Measurements from ENCODE around the gene KIAA2012.

Gene KIAA2012

DNA sequence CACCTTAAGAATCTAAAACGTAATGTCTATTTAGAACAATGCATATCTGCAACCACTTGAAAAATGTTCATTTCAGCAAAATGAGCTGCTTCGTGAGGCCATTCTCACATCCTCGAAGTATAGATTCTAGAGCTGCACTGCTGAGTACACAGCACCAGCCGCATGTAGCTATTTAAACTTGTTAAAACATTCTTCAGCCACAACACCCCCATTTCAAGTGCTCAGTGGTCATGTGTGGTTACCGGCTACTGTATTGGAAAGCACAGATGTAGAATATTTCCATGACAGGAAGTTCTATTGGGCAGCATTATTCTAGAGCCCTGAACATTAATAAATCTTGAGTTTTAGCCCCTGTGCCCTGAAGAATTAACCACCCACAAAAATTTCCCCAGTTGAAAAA is 130.3 kb downstream of the KIAA2012 start:
- TF ChIP-seq, protein P1, sequence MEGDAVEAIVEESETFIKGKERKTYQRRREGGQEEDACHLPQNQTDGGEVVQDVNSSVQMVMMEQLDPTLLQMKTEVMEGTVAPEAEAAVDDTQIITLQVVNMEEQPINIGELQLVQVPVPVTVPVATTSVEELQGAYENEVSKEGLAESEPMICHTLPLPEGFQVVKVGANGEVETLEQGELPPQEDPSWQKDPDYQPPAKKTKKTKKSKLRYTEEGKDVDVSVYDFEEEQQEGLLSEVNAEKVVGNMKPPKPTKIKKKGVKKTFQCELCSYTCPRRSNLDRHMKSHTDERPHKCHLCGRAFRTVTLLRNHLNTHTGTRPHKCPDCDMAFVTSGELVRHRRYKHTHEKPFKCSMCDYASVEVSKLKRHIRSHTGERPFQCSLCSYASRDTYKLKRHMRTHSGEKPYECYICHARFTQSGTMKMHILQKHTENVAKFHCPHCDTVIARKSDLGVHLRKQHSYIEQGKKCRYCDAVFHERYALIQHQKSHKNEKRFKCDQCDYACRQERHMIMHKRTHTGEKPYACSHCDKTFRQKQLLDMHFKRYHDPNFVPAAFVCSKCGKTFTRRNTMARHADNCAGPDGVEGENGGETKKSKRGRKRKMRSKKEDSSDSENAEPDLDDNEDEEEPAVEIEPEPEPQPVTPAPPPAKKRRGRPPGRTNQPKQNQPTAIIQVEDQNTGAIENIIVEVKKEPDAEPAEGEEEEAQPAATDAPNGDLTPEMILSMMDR (conservative IDR thresholded peaks at IDR 0.05; ENCODE audit: low read depth, low read length): no peak
- no peak for DNase-seq (ENCODE audit: low read depth)
- no peak overlapping the region for H3K4me3 ChIP-seq (ENCODE audit: low read depth, low read length)

DNA sequence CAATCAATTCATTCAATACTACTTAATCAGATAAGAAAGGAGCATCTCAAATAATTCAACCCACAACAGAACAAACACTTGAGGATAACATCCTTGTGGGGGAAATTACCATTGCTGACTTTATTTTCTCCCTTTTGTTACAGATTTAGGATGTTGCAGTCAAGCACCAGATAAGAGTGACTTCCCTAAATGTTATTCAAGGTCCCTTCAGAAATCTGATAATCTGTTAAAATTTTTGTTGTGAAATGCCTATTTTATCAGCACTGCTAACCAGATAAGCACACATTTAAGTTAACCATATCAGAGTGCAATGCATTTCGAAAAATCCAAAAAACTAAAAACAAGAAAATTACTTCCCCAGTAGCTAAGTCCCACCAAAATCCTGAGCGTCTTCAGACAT is 131.8 kb downstream of the KIAA2012 start:
- no peak overlapping the region for H3K4me3 ChIP-seq (ENCODE audit: low read depth, low read length)
- no peak for DNase-seq (ENCODE audit: low read depth)
- TF ChIP-seq, protein P1 (conservative IDR thresholded peaks at IDR 0.05; ENCODE audit: low read depth, low read length): no peak

DNA sequence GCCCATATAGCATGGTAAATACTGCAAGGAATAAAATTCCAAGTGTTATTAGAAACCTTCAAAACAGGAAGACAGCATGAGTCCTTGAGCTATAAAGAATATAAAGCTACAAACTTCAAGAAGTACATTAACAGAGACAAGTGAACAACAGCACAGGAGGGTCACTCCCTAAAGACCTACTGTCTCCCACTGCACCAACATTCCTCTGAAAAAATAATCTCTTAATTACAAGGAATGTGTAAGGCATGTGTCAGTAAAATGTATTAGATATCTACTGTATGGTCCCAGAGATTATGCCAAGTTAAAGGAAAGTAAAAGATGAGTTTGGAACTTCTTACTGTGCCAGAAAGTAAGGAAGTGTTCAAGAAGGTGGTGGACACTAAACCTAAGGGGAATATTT is 135.5 kb downstream of the KIAA2012 start:
- H3K4me3 ChIP-seq (ENCODE audit: low read depth, low read length): no peak overlapping the region
- TF ChIP-seq, protein P1 (conservative IDR thresholded peaks at IDR 0.05; ENCODE audit: low read depth, low read length): no peak
- no peak for DNase-seq (ENCODE audit: low read depth)

DNA sequence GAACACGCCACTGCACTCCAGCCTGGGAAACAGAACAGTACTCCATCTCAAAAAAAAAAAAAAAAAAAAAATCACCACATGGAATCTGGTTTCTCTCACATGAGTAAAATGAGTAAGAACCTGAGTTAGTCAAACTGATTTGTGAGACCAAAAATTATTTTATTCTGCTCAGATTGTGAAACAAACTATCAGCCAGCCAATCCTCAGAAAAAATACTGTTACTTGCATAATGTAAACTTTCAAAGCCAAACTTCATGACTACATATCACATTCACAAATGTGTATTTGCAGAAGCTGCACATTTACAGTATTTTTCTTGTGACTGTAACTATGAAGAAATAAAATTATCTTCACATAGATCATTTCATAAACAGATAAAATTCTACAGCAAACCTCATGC is 142.1 kb downstream of the KIAA2012 start:
- H3K4me3 ChIP-seq (ENCODE audit: low read depth, low read length): no peak overlapping the region
- no peak for DNase-seq (ENCODE audit: low read depth)
- TF ChIP-seq, protein P1 (conservative IDR thresholded peaks at IDR 0.05; ENCODE audit: low read depth, low read length): no peak

DNA sequence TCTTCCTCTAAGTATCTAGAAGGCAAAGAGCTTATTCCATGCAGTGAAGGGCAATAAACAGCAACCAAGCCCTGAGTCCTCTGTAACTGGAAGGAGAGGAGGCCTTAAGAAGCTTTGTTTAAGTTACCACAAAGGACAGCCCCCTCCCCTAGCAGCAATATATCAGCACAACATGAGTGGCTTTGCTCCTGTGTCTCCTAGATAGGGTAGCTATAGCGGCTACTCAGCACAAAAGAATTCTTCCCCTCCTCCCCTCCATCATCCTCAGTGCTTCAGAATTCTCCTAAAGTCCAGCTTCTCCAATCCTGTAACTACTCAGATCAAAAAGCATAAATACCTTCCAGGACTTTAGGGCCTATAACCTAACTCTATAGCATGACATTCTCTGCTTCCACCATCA is 148.8 kb downstream of the KIAA2012 start:
- H3K4me3 ChIP-seq (ENCODE audit: low read depth, low read length): no peak overlapping the region
- TF ChIP-seq, protein P1 (conservative IDR thresholded peaks at IDR 0.05; ENCODE audit: low read depth, low read length): no peak
- peak; percentile 36 for DNase-seq (ENCODE audit: low read depth)

DNA sequence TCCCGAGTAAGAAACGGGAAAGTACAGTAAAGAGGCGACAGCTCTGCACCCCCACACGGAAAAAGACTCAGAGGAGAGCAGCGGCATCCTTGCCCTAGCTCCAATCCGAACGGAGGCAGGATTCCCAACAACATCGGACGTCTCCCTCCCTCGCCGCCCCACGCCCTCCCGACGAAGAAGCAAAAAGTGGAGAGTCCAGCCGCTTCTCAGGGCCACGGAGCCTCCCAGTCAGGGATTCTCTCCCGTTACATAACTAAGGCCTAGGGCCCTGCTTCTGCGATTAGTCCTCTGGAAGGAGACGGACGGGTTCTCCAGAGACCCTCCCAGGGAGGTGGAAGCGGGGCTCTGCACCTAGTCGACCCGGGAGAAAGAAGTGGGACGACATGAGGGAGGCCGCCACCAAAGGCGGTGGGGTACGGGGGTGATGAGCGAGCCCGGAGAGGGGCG is 164.8 kb downstream of the KIAA2012 start:
- TF ChIP-seq, protein P1 (conservative IDR thresholded peaks at IDR 0.05; ENCODE audit: low read depth, low read length): no peak
- DNase-seq (ENCODE audit: low read depth): peak; percentile 57
- H3K4me3 ChIP-seq (ENCODE audit: low read depth, low read length): peak overlapping the region; percentile 91
